ENCODE results near the gene SRP14. TPM values are rescaled to one million over a fixed set of nuclear protein-coding genes. Genes with fewer than 3 reads are reported as not detected.
"Not testable (repeated sequence)": the region's sequence is repeated elsewhere in the genome, so short reads cannot be mapped to it uniquely, and the experiment has no call there.

SRP14 gene
- total RNA-seq (2014; rRNA removed; shearing (Covaris generic)), result 406 and 411 TPM in 2 replicates

DNA sequence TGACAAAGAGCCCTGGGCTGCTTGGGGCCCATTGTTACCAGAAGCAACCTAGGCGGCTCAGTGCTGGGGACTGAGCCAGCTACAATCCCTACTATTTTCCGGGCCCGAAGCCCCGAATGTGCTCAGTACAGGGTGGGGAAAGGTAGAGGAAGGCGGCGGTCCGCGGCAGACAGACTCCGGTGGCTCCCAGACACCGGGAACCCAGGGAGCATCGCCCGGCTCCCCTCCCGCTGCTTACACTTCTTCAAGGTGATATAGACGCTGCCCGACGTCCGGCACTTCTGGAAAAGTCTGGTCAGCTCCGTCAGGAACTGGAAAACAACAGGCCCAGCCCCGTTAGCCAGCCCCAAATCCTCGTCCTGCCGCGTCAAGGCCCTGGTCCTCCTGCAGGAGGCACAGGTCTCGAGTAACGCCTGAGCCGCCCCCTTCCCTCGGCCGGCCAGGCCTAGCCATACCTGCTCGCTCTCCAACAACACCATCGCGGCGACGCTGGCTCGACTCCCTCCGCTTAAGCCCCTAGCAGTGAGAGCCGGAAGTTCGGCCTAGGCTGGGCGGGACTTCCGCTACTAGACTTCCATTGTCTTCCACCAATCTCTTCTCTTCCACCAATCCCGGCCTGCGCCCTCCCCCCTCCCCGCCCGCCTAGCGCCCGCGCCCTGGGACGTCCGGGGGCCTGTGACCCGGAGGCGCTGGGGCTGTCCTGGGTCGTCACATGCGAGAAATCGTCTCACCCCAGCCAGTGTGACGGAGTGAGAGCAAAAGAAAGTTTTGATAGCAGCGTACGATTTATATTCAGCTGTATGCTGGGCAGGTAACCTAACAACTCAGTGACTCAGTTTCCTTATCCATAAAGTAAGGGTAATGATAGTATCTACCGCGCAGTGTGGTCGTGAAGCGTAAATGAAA, at the start of gene SRP14:
SRP14 (minus strand) TSS at position 544 of the 906 bp plus-strand sequence; CDS start at position 479, 65 bp downstream.
- Histone ChIP-seq H3K27ac (peak within 1 kb of the TSS; percentile 58), H3K4me3 (peak within 1 kb of the TSS; percentile 83), H3K4me1 (peaks cover 11% of the 10 kb centered on the region), H3K36me3 (peaks cover 35% of the 10 kb centered on the region), H3K27me3 (no peaks in the 10 kb centered on the region), H3K9me3 (replicated peaks) (no peaks in the 10 kb centered on the region)
- peak; percentile 93 to 97 for DNase-seq

DNA sequence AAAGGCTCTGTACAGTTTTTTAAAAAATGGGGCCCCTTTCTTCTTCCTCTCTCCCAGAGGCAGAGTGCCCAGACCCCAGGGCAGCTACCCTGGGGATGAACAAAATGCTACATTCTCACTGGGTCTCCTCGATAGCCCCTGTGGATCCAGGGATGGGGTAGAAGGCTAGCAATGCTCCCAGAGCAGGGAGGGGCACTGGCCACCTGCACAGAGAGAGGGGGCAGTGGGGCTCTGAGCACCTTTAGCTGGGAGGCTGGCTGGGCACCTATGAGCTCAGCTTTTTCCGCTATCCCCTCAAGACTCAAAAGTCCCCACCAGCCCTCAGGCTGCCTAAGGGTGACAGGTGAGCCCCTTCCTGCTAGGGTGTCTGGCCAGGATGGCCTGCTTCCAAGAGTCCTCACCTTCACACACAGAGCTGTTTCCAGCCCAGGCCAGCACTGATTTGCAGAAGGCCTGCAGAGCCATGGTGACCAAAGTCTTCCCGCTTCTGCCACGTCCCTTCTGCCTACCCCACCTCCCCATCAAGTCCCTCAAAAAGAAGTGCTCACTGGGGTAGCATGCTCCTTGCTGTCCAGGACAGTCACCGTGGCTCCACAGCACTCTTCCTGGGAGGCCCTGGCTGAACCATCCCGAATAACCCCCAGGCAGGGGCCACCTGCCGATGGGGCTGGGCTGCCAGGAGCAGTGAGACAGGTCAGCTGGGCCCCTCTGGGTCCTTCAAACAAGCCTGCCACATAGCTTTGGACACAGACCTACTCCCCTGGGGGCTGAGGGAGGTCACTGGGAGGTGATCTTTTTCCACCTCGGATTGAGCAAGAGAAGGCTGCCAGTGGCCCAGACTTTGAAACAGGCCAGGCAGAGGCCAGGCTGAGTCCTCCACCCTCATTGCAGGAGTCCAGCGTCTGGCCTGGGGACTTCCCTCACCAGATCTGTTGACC, 49.3 kb upstream of the SRP14 start:
- Histone ChIP-seq H3K36me3 (no peaks in the 10 kb centered on the region), H3K4me1 (peaks cover 45% of the 10 kb centered on the region), H3K27me3 (no peaks in the 10 kb centered on the region), H3K4me3 (no peak overlapping the region), H3K27ac (no peak overlapping the region), H3K9me3 (replicated peaks) (no peaks in the 10 kb centered on the region)
- no peak for DNase-seq

- Histone ChIP-seq H3K9me3 (replicated peaks) (no peaks in the 10 kb centered on the region), H3K27me3 (no peaks in the 10 kb centered on the region), H3K4me1 (peaks cover 41% of the 10 kb centered on the region), H3K36me3 (no peaks in the 10 kb centered on the region), H3K4me3 (no peak overlapping the region), H3K27ac (no peak overlapping the region)
- DNase-seq, result no peak
These were observed 48.3 kb upstream of the SRP14 start for GRCh38 chr15:40087068-40087810.

DNA sequence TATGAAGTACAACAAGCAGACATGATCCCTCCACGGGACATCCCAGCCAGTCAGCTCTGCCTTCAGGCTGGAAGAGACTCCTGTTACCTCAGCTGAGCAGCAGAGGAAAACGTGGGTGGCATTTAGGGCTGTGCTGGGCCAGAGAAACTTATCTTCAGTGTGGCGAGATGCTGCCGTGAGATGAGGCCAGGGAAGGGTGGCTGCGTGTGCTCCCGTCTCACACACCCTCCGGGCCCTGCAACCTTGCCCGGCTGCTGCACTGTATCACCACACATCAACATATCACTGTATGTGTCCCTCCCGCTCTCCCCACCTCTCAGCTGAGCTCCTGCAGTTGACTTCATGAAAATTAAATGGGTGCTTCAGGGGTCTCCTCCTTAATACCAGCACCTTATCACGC, 46.3 kb upstream of the SRP14 start:
- Histone ChIP-seq H3K36me3 (no peaks in the 10 kb centered on the region), H3K9me3 (replicated peaks) (0 out of 2 replicates have a peak, but pooled peaks cover under 1% of the 10 kb centered on the region), H3K4me3 (peak overlapping the region; percentile 23), H3K4me1 (peaks cover 40% of the 10 kb centered on the region), H3K27me3 (no peaks in the 10 kb centered on the region), H3K27ac (peak overlapping the region; percentile 36)
- DNase-seq, result peak; percentile 74 to 84

DNA sequence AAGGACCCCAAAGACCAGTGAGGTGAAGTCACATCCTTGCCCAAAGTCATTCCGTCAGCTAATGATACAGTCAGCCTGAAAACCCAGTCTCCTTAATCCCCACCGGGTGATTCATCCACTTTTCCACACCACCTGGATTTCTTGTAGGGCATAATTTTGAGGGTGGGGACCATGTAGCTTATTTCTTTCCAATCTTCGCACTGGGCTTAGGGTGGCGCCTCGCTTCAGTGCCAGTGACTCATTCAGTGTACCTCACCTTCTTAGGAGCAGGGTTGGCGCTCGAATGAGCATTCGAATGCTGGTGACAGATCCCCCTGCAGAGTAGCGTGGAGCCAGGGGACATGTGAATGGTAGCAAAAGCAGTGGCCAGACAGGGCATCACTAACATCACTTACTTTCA, 45.7 kb upstream of the SRP14 start:
- 0 out of 2 replicates have a peak, but pooled peaks cover 3% of the 10 kb centered on the region for H3K9me3 ChIP-seq (replicated peaks)
- peak overlapping the region; percentile 23 for H3K4me3 ChIP-seq
- no peak for DNase-seq
- peak overlapping the region; percentile 36 for H3K27ac ChIP-seq
- H3K36me3 ChIP-seq, result no peaks in the 10 kb centered on the region
- H3K27me3 ChIP-seq, result no peaks in the 10 kb centered on the region
- H3K4me1 ChIP-seq, result peaks cover 42% of the 10 kb centered on the region

DNA sequence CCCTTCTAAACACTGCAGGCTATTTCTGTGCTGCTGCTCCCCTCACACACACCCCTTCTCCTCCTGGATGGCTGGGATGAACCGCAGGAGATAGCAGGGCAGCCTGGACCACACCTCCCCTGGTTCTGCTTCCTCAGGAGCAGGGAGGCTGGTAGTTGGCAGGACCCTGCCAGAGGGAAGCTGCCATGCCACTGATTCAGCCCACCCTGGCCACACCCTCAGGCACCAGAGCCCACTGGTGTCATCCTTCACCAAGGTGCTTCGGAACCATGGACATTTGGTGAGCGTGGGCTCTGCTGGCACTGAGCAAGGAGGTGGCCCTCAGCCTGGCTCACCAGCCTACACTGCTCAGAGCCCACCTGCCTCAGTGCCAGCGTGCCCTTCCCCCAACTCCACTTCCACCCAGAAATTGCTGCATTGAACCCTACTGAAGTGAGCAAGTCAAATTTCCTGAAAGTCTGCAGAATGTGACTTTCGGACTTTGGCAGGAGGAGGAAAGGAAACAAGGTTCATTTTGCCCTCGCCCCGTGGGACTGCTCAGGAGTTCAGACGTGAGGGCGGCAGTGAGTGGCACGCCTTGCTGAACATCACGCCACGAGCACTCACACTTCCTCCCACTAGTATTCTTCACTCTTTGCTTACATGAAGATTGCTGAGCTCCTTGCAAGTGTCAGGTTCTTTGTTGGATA, 43.4 kb upstream of the SRP14 start:
- H3K4me1 ChIP-seq, result peaks cover 32% of the 10 kb centered on the region
- DNase-seq, result peak in 1 of 2 experiments; percentile 37
- 0 out of 2 replicates have a peak, but pooled peaks cover 3% of the 10 kb centered on the region for H3K9me3 ChIP-seq (replicated peaks)
- H3K4me3 ChIP-seq, result peak overlapping the region; percentile 55
- H3K36me3 ChIP-seq, result no peaks in the 10 kb centered on the region
- peak overlapping the region; percentile 83 for H3K27ac ChIP-seq
- no peaks in the 10 kb centered on the region for H3K27me3 ChIP-seq

- 0 out of 2 replicates have a peak, but pooled peaks cover 3% of the 10 kb centered on the region for H3K9me3 ChIP-seq (replicated peaks)
- no peaks in the 10 kb centered on the region for H3K27me3 ChIP-seq
- peaks cover 32% of the 10 kb centered on the region for H3K4me1 ChIP-seq
- H3K27ac ChIP-seq, result peak overlapping the region; percentile 83
- peak; percentile 91 to 95 for DNase-seq
- H3K36me3 ChIP-seq, result no peaks in the 10 kb centered on the region
- H3K4me3 ChIP-seq, result peak overlapping the region; percentile 55
These were observed 42.8 kb upstream of the SRP14 start for GRCh38 chr15:40081691-40082194.

DNA sequence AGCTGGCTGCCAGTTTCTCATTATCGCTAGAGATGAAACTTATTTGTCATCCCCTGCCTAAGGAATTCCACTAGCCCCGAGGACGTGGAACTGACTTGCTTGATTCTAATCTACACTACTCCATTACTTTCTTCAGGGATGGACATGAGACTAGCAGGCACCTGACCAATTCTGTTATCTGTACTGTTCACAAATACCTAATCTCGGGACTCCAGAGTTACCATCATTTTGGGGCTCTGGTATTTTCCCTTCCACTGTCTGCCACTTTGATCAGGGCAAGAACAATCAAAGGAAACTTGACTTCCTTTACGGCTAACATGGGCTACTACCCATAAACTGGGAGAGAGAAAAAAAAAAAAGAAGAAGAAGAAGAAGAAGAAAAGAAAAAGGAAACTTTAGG, 41.9 kb upstream of the SRP14 start:
- DNase-seq, result no peak
- Histone ChIP-seq H3K4me1 (peaks cover 32% of the 10 kb centered on the region), H3K36me3 (no peaks in the 10 kb centered on the region), H3K27ac (peak overlapping the region; percentile 83), H3K4me3 (peak overlapping the region; percentile 55), H3K9me3 (replicated peaks) (0 out of 2 replicates have a peak, but pooled peaks cover 3% of the 10 kb centered on the region), H3K27me3 (no peaks in the 10 kb centered on the region)

DNA sequence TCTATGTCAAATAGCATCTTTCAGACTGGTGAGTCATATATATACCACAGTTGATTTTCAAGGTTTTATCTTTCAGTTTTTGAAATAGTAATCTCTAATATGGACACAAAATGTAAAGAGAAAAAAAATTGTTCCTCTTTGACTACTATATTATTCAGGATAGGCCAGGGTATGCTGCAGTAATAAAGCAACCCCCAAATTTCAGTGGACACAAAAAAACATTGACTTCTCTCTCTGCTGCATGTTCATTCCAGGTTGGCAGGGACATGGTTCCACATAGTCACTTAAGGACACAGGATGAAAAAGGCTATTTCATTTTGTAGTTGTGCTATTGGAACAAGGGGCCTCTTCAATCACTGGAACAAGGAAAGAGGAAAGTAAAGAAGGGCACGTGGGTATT, 41.1 kb upstream of the SRP14 start:
- DNase-seq, result no peak
- Histone ChIP-seq H3K9me3 (replicated peaks) (0 out of 2 replicates have a peak, but pooled peaks cover 3% of the 10 kb centered on the region), H3K27ac (no peak overlapping the region; the same call in 1 of the 2 replicates), H3K4me1 (peaks cover 28% of the 10 kb centered on the region), H3K4me3 (no peak overlapping the region), H3K36me3 (no peaks in the 10 kb centered on the region), H3K27me3 (no peaks in the 10 kb centered on the region)

- H3K4me3 ChIP-seq, result no peak overlapping the region
- DNase-seq, result no peak
- H3K4me1 ChIP-seq, result peaks cover 21% of the 10 kb centered on the region
- H3K27ac ChIP-seq, result no peak overlapping the region
- 0 out of 2 replicates have a peak, but pooled peaks cover 3% of the 10 kb centered on the region for H3K9me3 ChIP-seq (replicated peaks)
- no peaks in the 10 kb centered on the region for H3K36me3 ChIP-seq
- H3K27me3 ChIP-seq, result no peaks in the 10 kb centered on the region
These were observed 40.5 kb upstream of the SRP14 start for GRCh38 chr15:40079456-40079855.

DNA sequence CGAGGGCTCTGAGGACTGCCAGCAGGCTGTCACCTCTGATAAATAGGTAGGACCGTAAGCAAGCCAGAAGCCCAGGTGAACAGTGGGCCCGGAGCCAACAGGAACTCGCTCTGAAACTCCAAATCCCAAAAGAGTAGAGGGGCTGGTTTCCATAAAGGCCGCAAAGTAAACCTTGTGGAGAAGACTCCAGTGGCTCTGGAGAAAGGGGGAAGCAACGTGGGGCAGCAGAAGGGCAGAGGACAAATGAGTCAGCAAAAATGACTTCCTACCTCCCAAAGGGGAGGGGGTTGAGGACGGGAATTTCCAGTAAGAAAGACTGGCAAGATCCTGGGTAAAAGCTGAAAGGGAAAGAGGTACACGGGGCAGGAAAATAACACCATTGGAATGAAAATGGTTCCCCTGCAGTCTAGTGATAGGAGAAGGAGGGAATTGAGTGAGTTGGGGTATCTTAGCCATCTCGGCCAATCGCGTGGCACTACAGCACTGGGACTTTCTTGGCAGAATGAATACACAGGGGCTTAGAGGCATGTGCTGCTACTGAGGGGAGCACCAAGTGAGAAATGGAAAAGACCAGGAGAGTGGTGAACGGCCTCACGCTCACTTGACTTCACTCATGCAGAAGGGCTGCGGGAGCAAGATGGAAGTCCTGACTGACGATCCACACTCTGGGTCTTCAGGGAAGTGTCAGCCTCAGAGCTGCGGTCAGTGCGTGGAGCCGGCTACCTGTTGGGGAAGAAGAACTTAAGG, 36.5 kb upstream of the SRP14 start:
- H3K27ac ChIP-seq, result no peak overlapping the region
- H3K4me1 ChIP-seq, result peaks cover 5% of the 10 kb centered on the region
- 0 out of 2 replicates have a peak, but pooled peaks cover 3% of the 10 kb centered on the region for H3K9me3 ChIP-seq (replicated peaks)
- H3K27me3 ChIP-seq, result no peaks in the 10 kb centered on the region
- DNase-seq, result no peak
- no peaks in the 10 kb centered on the region for H3K36me3 ChIP-seq
- H3K4me3 ChIP-seq, result no peak overlapping the region

GRCh38 chr15:40074656-40075055, 35.7 kb upstream of the SRP14 start:
- not testable (repeated sequence) for H3K36me3 ChIP-seq; H3K4me3 ChIP-seq; H3K9me3 ChIP-seq (replicated peaks); H3K4me1 ChIP-seq; DNase-seq; H3K27me3 ChIP-seq; H3K27ac ChIP-seq

Measured in SJCRH30 (cell line).